WTC11 (cell line): ENCODE results near the gene SYT7. TPM values are rescaled to one million over a fixed set of nuclear protein-coding genes. Genes with fewer than 3 reads are reported as not detected.
A peak's percentile ranks its signal among the peaks of the same experiment; 100 is the strongest.

Source experiments
- ATAC-seq: fragments of 200-7000 bp; cut with Tn5 transposase; 2 replicates; pipeline ENCODE4 v1.10.0; 2021; ENCODE audit warnings: mild to moderate bottlenecking, moderate library complexity
- CTCF ChIA-PET: fragments of 300-600 bp; sonication (Branson Sonifier 250); formaldehyde crosslinking; loops from one replicate; lab custom pipeline; 2021; ENCODE audit warnings: antibody characterized with exemption; lab: Charles Lee
- POLR2A ChIA-PET: fragments of 350-600 bp; sonication (Branson Sonifier 250); formaldehyde crosslinking; loops from one replicate; lab custom pipeline; 2021; ENCODE audit warnings: antibody characterized with exemption; lab: Charles Lee
- DNase-seq: peaks from one replicate; pipeline ENCODE4 v3.0.0; 2021; ENCODE audit warnings: low spot score
- H3K27ac Mint-ChIP-seq: 2 replicates; pipeline ENCODE4 v1.8.0; 2021; ENCODE audit warnings: mixed read lengths
- H3K27me3 Mint-ChIP-seq: 2 replicates; pipeline ENCODE4 v1.8.0; 2021; ENCODE audit warnings: low read depth, mild to moderate bottlenecking, moderate library complexity, mixed read lengths
- H3K36me3 Mint-ChIP-seq: 2 replicates; pipeline ENCODE4 v1.8.0; 2021; ENCODE audit warnings: mixed read lengths
- H3K4me1 Mint-ChIP-seq: 2 replicates; pipeline ENCODE4 v1.8.0; 2022; ENCODE audit warnings: mixed read lengths
- H3K4me3 Mint-ChIP-seq: 2 replicates; pipeline ENCODE4 v1.8.0; 2021; ENCODE audit warnings: mild to moderate bottlenecking, moderate library complexity, mixed read lengths
- H3K9me3 Mint-ChIP-seq: 2 replicates; pipeline ENCODE4 v1.8.0; 2021; ENCODE audit warnings: mixed read lengths
- ATF6 ChIP-seq: sonication (generic); formaldehyde crosslinking; IDR thresholded peaks from 2 replicates; pipeline ENCODE4 v1.8.1; 2023; ENCODE audit warnings: mild to moderate bottlenecking, missing genetic modification reagents
- CREB1 ChIP-seq: sonication (generic); formaldehyde crosslinking; IDR thresholded peaks from 2 replicates; pipeline ENCODE4 v1.8.0; 2023; ENCODE audit warnings: mild to moderate bottlenecking, missing genetic modification reagents
- E2F4 ChIP-seq: sonication (generic); formaldehyde crosslinking; IDR thresholded peaks from 2 replicates; pipeline ENCODE4 v1.8.1; 2022; ENCODE audit warnings: low read depth, mild to moderate bottlenecking, moderate library complexity, missing genetic modification reagents, borderline replicate concordance
- EMX1 ChIP-seq: fragments of 250-450 bp; sonication (Bioruptor Pico); IDR thresholded peaks from 2 replicates; pipeline ENCODE4 v1.8.0; 2021; ENCODE audit warnings: mild to moderate bottlenecking
- ESRRA ChIP-seq: sonication (generic); formaldehyde crosslinking; IDR thresholded peaks from 2 replicates; pipeline ENCODE4 v1.8.1; 2022; ENCODE audit warnings: mild to moderate bottlenecking, missing genetic modification reagents, borderline replicate concordance
- FOXK1 ChIP-seq: sonication (generic); formaldehyde crosslinking; IDR thresholded peaks from 2 replicates; pipeline ENCODE4 v1.8.0; 2022; ENCODE audit warnings: mild to moderate bottlenecking, moderate library complexity, missing genetic modification reagents
- GRHL2 ChIP-seq: fragments of 250-450 bp; sonication (Bioruptor Pico); IDR thresholded peaks from 2 replicates; pipeline ENCODE4 v1.8.0; 2022; ENCODE audit warnings: mild to moderate bottlenecking, moderate library complexity; ENCODE audit not compliant: insufficient replicate concordance, severe bottlenecking
- HMGA2 ChIP-seq: fragments of 250-450 bp; sonication (Bioruptor Pico); IDR thresholded peaks from 2 replicates; pipeline ENCODE4 v1.4.0; 2021; ENCODE audit warnings: mild to moderate bottlenecking, moderate library complexity
- IRF1 ChIP-seq: sonication (generic); formaldehyde crosslinking; IDR thresholded peaks from 2 replicates; pipeline ENCODE4 v1.8.0; 2023; ENCODE audit warnings: missing genetic modification reagents
- IRF2 ChIP-seq: sonication (generic); formaldehyde crosslinking; IDR thresholded peaks from 2 replicates; pipeline ENCODE4 v1.8.0; 2022; ENCODE audit warnings: low read depth, missing genetic modification reagents, borderline replicate concordance
- NFYB ChIP-seq: sonication (generic); formaldehyde crosslinking; conservative IDR thresholded peaks from 2 replicates; pipeline ENCODE4 v1.8.0; 2022; ENCODE audit warnings: low read depth, missing genetic modification reagents
- NR2C2 ChIP-seq: sonication (generic); formaldehyde crosslinking; IDR thresholded peaks from 2 replicates; pipeline ENCODE4 v1.8.0; 2022; ENCODE audit warnings: mild to moderate bottlenecking, missing genetic modification reagents
- NR3C1 ChIP-seq: sonication (generic); formaldehyde crosslinking; conservative IDR thresholded peaks from 2 replicates; pipeline ENCODE4 v1.8.1; 2023; ENCODE audit warnings: low read depth, mild to moderate bottlenecking, missing genetic modification reagents
- OVOL2 ChIP-seq: fragments of 250-450 bp; sonication (Bioruptor Pico); IDR thresholded peaks from 2 replicates; pipeline ENCODE4 v1.9.0; 2021; ENCODE audit warnings: mild to moderate bottlenecking, borderline replicate concordance
- USF2 ChIP-seq: sonication (generic); formaldehyde crosslinking; IDR thresholded peaks from 2 replicates; pipeline ENCODE4 v1.8.1; 2023; ENCODE audit warnings: mild to moderate bottlenecking, missing genetic modification reagents, moderate library complexity
- ZNF232 ChIP-seq: sonication (generic); formaldehyde crosslinking; IDR thresholded peaks from 2 replicates; pipeline ENCODE4 v1.8.0; 2022; ENCODE audit warnings: mild to moderate bottlenecking, missing genetic modification reagents
- ZNF263 ChIP-seq: sonication (generic); formaldehyde crosslinking; IDR thresholded peaks from 2 replicates; pipeline ENCODE4 v1.8.1; 2022; ENCODE audit warnings: low read depth, mild to moderate bottlenecking, moderate library complexity, missing genetic modification reagents
- ZNF396 ChIP-seq: fragments of 250-450 bp; sonication (Bioruptor Pico); IDR thresholded peaks from 2 replicates; pipeline ENCODE4 v1.8.0; 2021; ENCODE audit warnings: mild to moderate bottlenecking, moderate library complexity, borderline replicate concordance
- total RNA-seq: library from RNA; stranded (reverse); gene quantifications from 3 replicates; pipeline ENCODE4 v1.2.3, GENCODE V29; 2021
- TF ChIP-seq, protein P1 (sequence below): sonication (generic); formaldehyde crosslinking; IDR thresholded peaks from 2 replicates; pipeline ENCODE4 v1.8.0; 2022; ENCODE audit warnings: missing genetic modification reagents
- TF ChIP-seq, protein P2 (sequence below): sonication (generic); formaldehyde crosslinking; IDR thresholded peaks from 2 replicates; pipeline ENCODE4 v1.8.0; 2022; ENCODE audit warnings: mild to moderate bottlenecking, missing genetic modification reagents

SYT7 gene
- total RNA-seq, 1 experiment from 2014 or later = 12.5 TPM

- no peak for DNase-seq
- Mint-ChIP-seq H3K4me1 (peaks cover 38% of the 10 kb centered on the region), H3K9me3 (no peaks in the 10 kb centered on the region), H3K27me3 (peaks cover 10% of the 10 kb centered on the region; the same call in 1 of the 2 replicates)
- no peak for TF ChIP-seq USF2
- no peak for TF ChIP-seq HMGA2 (CRISPR knock-in tag)
- no peak for TF ChIP-seq EMX1 (CRISPR knock-in tag)
- TF ChIP-seq OVOL2 (CRISPR knock-in tag) = no peak
- TF ChIP-seq NR2C2 (CRISPR knock-in tag) = no peak
- no peak for TF ChIP-seq CREB1 (CRISPR knock-in tag)
- TF ChIP-seq GRHL2 (CRISPR knock-in tag) = no peak
- TF ChIP-seq E2F4 (CRISPR knock-in tag) = no peak
- no peak for TF ChIP-seq IRF1 (CRISPR knock-in tag)
- TF ChIP-seq ZNF232 (CRISPR knock-in tag) = no peak
- TF ChIP-seq ESRRA (CRISPR knock-in tag) = no peak
- TF ChIP-seq, protein P1, sequence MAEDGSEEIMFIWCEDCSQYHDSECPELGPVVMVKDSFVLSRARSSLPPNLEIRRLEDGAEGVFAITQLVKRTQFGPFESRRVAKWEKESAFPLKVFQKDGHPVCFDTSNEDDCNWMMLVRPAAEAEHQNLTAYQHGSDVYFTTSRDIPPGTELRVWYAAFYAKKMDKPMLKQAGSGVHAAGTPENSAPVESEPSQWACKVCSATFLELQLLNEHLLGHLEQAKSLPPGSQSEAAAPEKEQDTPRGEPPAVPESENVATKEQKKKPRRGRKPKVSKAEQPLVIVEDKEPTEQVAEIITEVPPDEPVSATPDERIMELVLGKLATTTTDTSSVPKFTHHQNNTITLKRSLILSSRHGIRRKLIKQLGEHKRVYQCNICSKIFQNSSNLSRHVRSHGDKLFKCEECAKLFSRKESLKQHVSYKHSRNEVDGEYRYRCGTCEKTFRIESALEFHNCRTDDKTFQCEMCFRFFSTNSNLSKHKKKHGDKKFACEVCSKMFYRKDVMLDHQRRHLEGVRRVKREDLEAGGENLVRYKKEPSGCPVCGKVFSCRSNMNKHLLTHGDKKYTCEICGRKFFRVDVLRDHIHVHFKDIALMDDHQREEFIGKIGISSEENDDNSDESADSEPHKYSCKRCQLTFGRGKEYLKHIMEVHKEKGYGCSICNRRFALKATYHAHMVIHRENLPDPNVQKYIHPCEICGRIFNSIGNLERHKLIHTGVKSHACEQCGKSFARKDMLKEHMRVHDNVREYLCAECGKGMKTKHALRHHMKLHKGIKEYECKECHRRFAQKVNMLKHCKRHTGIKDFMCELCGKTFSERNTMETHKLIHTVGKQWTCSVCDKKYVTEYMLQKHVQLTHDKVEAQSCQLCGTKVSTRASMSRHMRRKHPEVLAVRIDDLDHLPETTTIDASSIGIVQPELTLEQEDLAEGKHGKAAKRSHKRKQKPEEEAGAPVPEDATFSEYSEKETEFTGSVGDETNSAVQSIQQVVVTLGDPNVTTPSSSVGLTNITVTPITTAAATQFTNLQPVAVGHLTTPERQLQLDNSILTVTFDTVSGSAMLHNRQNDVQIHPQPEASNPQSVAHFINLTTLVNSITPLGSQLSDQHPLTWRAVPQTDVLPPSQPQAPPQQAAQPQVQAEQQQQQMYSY (CRISPR knock-in tag) = no peak
- no peak for TF ChIP-seq FOXK1
- TF ChIP-seq ZNF263 = no peak
- no peak for TF ChIP-seq IRF2
- no peak for TF ChIP-seq ZNF396 (CRISPR knock-in tag)
- TF ChIP-seq NFYB = no peak
- no peak for TF ChIP-seq NR3C1
- TF ChIP-seq, all 79 proteins: peak for 0
- H3K4me3 Mint-ChIP-seq = no peak overlapping the region
- no peak overlapping the region for H3K27ac Mint-ChIP-seq
- no peak for ATAC-seq
- 0 out of 2 replicates have a peak, but pooled peaks cover 2% of the 10 kb centered on the region for H3K36me3 Mint-ChIP-seq
- CTCF ChIA-PET = interaction anchor here (0.6 to 11.7 kb wide), 58 partner anchors 10 to 251 kb away, joined by 3 to 552 read pairs (median 6); partner anchors contain the start of genes CPSF7, CYB561A3, LRRC10B and SDHAF2
- POLR2A ChIA-PET = interaction anchor here (1.0 kb wide), 1 partner anchor 27 kb away, joined by 5 read pairs; the partner anchor contains the start of gene LRRC10B
These were observed 99.1 kb downstream of the SYT7 start for GRCh38 chr11:61481806-61482205.

DNA sequence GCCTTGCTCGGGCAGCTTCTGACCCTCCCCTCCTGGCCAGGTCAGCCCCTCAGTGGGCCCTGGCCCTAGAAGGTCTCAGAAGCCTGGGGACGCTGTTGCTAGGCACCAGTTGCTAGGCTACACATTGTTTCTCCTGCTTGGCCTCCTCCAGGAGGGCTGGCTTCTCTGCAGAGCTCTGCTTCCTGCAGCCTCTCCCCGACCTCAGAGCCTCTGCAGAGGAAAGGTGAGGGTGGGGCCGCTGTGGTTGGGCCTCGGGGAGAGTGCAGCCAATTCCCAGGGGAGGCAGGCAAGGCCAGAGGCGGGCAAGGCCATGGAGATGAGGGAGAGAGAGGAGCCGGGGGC is 99.9 kb downstream of the SYT7 start:
- ChIA-PET CTCF (interaction anchor here (0.7 to 11.7 kb wide), 18 partner anchors 11 to 266 kb away, joined by 3 to 552 read pairs (median 7); partner anchors contain the start of gene LRRC10B), POLR2A (no interaction called here)
- no peaks in the 10 kb centered on the region for H3K9me3 Mint-ChIP-seq
- no peak overlapping the region for H3K4me3 Mint-ChIP-seq
- peaks cover 32% of the 10 kb centered on the region for H3K4me1 Mint-ChIP-seq
- DNase-seq (peak; percentile 87), ATAC-seq (peak; percentile 70)
- no peaks in the 10 kb centered on the region for H3K36me3 Mint-ChIP-seq
- H3K27me3 Mint-ChIP-seq = peaks cover 6% of the 10 kb centered on the region; the same call in 1 of the 2 replicates
- H3K27ac Mint-ChIP-seq = no peak overlapping the region
- TF ChIP-seq ZNF263 (no peak), ATF6 (CRISPR knock-in tag) (no peak), IRF1 (CRISPR knock-in tag) (no peak), IRF2 (no peak), NR3C1 (no peak)
- TF ChIP-seq, protein P2, sequence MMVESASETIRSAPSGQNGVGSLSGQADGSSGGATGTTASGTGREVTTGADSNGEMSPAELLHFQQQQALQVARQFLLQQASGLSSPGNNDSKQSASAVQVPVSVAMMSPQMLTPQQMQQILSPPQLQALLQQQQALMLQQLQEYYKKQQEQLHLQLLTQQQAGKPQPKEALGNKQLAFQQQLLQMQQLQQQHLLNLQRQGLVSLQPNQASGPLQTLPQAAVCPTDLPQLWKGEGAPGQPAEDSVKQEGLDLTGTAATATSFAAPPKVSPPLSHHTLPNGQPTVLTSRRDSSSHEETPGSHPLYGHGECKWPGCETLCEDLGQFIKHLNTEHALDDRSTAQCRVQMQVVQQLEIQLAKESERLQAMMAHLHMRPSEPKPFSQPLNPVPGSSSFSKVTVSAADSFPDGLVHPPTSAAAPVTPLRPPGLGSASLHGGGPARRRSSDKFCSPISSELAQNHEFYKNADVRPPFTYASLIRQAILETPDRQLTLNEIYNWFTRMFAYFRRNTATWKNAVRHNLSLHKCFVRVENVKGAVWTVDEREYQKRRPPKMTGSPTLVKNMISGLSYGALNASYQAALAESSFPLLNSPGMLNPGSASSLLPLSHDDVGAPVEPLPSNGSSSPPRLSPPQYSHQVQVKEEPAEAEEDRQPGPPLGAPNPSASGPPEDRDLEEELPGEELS (CRISPR knock-in tag) = no peak
